Measurements from ENCODE around the gene ANKH.

DNA sequence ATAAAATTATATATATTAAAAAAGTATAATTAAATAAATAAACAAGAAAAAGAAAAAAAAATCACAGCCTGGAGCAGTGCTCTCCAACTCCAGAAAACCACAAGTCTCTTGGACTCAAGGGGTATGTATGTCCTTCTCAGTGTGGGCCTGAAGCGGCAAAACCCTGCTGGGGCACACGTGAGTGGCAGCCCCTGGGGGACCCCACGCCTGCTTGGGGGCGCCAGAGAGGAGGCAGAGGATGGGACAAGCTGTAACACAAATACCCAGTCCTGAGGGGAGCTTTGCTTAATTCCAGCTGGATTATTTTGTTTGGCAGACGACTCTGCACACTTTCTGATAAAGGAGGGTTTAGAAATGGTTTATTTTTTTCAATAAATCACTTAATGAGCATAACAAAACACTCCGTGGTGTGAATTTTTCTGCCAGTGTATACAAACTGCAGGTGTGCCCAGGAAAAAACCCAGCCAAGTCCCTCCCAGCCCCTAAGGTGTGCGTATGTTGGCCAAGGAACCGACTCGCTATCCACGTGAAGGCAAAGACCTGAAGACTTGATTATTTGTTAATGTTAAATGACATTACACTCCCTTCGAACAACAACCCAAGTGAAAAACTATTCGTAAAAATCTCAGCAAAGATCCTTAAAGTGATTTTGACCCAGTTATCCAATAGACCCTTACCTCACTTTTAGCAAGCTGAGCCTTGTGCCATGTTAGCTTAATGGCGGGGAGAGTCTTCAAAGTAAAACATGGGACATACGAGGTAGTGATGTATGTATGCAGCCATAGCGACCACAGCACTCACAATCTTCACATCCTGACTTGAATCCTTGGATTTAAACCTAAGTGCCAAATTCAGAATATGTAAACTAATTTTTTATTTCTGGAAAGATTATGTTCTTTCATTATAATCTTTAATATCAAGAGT is 32.9 kb downstream of the ANKH start:
- TF ChIP-seq, protein P1, sequence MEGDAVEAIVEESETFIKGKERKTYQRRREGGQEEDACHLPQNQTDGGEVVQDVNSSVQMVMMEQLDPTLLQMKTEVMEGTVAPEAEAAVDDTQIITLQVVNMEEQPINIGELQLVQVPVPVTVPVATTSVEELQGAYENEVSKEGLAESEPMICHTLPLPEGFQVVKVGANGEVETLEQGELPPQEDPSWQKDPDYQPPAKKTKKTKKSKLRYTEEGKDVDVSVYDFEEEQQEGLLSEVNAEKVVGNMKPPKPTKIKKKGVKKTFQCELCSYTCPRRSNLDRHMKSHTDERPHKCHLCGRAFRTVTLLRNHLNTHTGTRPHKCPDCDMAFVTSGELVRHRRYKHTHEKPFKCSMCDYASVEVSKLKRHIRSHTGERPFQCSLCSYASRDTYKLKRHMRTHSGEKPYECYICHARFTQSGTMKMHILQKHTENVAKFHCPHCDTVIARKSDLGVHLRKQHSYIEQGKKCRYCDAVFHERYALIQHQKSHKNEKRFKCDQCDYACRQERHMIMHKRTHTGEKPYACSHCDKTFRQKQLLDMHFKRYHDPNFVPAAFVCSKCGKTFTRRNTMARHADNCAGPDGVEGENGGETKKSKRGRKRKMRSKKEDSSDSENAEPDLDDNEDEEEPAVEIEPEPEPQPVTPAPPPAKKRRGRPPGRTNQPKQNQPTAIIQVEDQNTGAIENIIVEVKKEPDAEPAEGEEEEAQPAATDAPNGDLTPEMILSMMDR (conservative IDR thresholded peaks at IDR 0.05): no peak
- no peak for TF ChIP-seq EZH2 (IDR thresholded peaks at IDR 0.05; ENCODE audit: low read depth)
